H9 (cell line): ENCODE results near the gene ADI1. TPM values are rescaled to one million over a fixed set of nuclear protein-coding genes. Genes with fewer than 3 reads are reported as not detected.

Experiments used
- DNase-seq: peaks from one replicate; pipeline ENCODE4 v3.0.0-alpha.2; 2017
- H2AFZ ChIP-seq: one replicate; pipeline ENCODE4 v1.6.1; 2013; ENCODE audit warnings: mild to moderate bottlenecking, low read length, control low read depth, moderate library complexity
- H2AK5ac ChIP-seq: 2 replicates; pipeline ENCODE4 v1.6.1; 2013; ENCODE audit warnings: low read length, control low read depth, mixed read lengths; ENCODE audit not compliant: insufficient read length
- H2BK120ac ChIP-seq: one replicate; pipeline ENCODE4 v1.6.1; 2013; ENCODE audit warnings: low read depth, mild to moderate bottlenecking, low read length, control low read depth, inconsistent platforms; ENCODE audit not compliant: poor library complexity, severe bottlenecking
- H2BK12ac ChIP-seq: 2 replicates; pipeline ENCODE4 v1.6.1; 2013; ENCODE audit warnings: low read length, control low read depth, mixed read lengths, low read depth; ENCODE audit not compliant: insufficient read length
- H2BK15ac ChIP-seq: 2 replicates; pipeline ENCODE4 v1.6.1; 2013; ENCODE audit warnings: low read depth, low read length, control low read depth
- H2BK20ac ChIP-seq: one replicate; pipeline ENCODE4 v1.6.1; 2013; ENCODE audit warnings: low read depth, mild to moderate bottlenecking, low read length, control low read depth, inconsistent platforms; ENCODE audit not compliant: poor library complexity, severe bottlenecking
- H2BK5ac ChIP-seq: 2 replicates; pipeline ENCODE4 v1.6.1; 2013; ENCODE audit warnings: low read length, control low read depth, mixed read lengths; ENCODE audit not compliant: insufficient read length
- H3K14ac ChIP-seq: 2 replicates; pipeline ENCODE4 v1.6.1; 2013; ENCODE audit warnings: low read length, control low read depth; ENCODE audit not compliant: insufficient read depth
- H3K18ac ChIP-seq: 2 replicates; pipeline ENCODE4 v1.6.1; 2013; ENCODE audit warnings: low read depth, mild to moderate bottlenecking, mixed read lengths, low read length, control low read depth; ENCODE audit not compliant: insufficient read length
- H3K23ac ChIP-seq: 2 replicates; pipeline ENCODE4 v1.6.1; 2013; ENCODE audit warnings: low read length, control low read depth, mixed read lengths, low read depth; ENCODE audit not compliant: insufficient read length
- H3K23me2 ChIP-seq: 2 replicates; pipeline ENCODE4 v1.6.1; 2013; ENCODE audit warnings: low read depth, mild to moderate bottlenecking, mixed read lengths, low read length, control low read depth; ENCODE audit not compliant: insufficient read length, poor library complexity, severe bottlenecking
- H3K27ac ChIP-seq: 2 replicates; pipeline ENCODE4 v1.5.1; 2013; ENCODE audit warnings: low read length, control low read depth, mixed read lengths, low read depth; ENCODE audit not compliant: insufficient read length
- H3K27me3 ChIP-seq: 2 replicates; pipeline ENCODE4 v1.6.1; 2013; ENCODE audit warnings: low read length, control low read depth, inconsistent platforms; ENCODE audit not compliant: insufficient read depth
- H3K4ac ChIP-seq: 2 replicates; pipeline ENCODE4 v1.6.1; 2013; ENCODE audit warnings: low read depth, mild to moderate bottlenecking, control low read depth, inconsistent platforms, low read length, moderate library complexity
- H3K4me1 ChIP-seq: 2 replicates; pipeline ENCODE4 v1.6.1; 2013; ENCODE audit warnings: low read length, control low read depth, inconsistent platforms; ENCODE audit not compliant: insufficient read depth
- H3K4me2 ChIP-seq: 2 replicates; pipeline ENCODE4 v1.6.1; 2013; ENCODE audit warnings: low read length, control low read depth, mixed read lengths; ENCODE audit not compliant: insufficient read length, insufficient read depth
- H3K56ac ChIP-seq: 2 replicates; pipeline ENCODE4 v1.6.1; 2013; ENCODE audit warnings: low read depth, mild to moderate bottlenecking, mixed read lengths, low read length, control low read depth; ENCODE audit not compliant: insufficient read length
- H3K79me1 ChIP-seq: 2 replicates; pipeline ENCODE4 v1.6.1; 2013; ENCODE audit warnings: low read depth, mild to moderate bottlenecking, moderate library complexity, low read length, control low read depth, inconsistent platforms; ENCODE audit not compliant: insufficient read depth, poor library complexity, severe bottlenecking
- H3K79me2 ChIP-seq: 2 replicates; pipeline ENCODE4 v1.6.1; 2013; ENCODE audit warnings: low read length, control low read depth, inconsistent platforms; ENCODE audit not compliant: insufficient read depth
- H3K9ac ChIP-seq: 2 replicates; pipeline ENCODE4 v1.6.1; 2013; ENCODE audit warnings: low read length, control low read depth, mixed read lengths; ENCODE audit not compliant: insufficient read length; ENCODE audit errors: extremely low read depth
- H3K9me3 ChIP-seq: one replicate; pipeline ENCODE4 v1.6.1; 2013; ENCODE audit warnings: low read depth, low read length, inconsistent platforms; ENCODE audit not compliant: control insufficient read depth
- H3T11ph ChIP-seq: one replicate; pipeline ENCODE4 v1.6.1; 2013; ENCODE audit warnings: mild to moderate bottlenecking, low read length, control low read depth, inconsistent platforms
- H4K20me1 ChIP-seq: one replicate; pipeline ENCODE4 v1.6.1; 2013; ENCODE audit not compliant: control insufficient read depth, insufficient read length, insufficient read depth
- H4K5ac ChIP-seq: 2 replicates; pipeline ENCODE4 v1.6.1; 2013; ENCODE audit warnings: low read depth, mild to moderate bottlenecking, mixed read lengths, low read length, control low read depth; ENCODE audit not compliant: insufficient read length
- H4K8ac ChIP-seq: replicated peaks from 2 replicates; pipeline ENCODE4 v1.6.1; 2013; ENCODE audit warnings: low read length, control low read depth, mixed read lengths, low read depth; ENCODE audit not compliant: insufficient read length
- H4K91ac ChIP-seq: 2 replicates; pipeline ENCODE4 v1.6.1; 2013; ENCODE audit warnings: low read depth, mild to moderate bottlenecking, moderate library complexity, mixed read lengths, low read length, control low read depth; ENCODE audit not compliant: insufficient read length
- H3K27ac Mint-ChIP-seq, 3 experiments: 2 replicates in 2 of 3; 3 replicates in 1 of 3; pipeline ENCODE4 v1.8.0; 2020 to 2021; ENCODE audit warnings: mixed read lengths in 3 of 3, mild to moderate bottlenecking in 1 of 3, moderate library complexity in 1 of 3
- H3K27me3 Mint-ChIP-seq: 2 replicates; pipeline ENCODE4 v1.8.0; 2021; ENCODE audit warnings: low read depth, mild to moderate bottlenecking, moderate library complexity, mixed read lengths
- H3K36me3 Mint-ChIP-seq, 3 experiments: 2 replicates in 2 of 3; 3 replicates in 1 of 3; pipeline ENCODE4 v1.8.0; 2020 to 2021; ENCODE audit warnings: low read depth in 3 of 3, mixed read lengths in 3 of 3; ENCODE audit not compliant: insufficient read depth in 1 of 3
- H3K4me1 Mint-ChIP-seq, 2 experiments: 2 replicates each; pipeline ENCODE4 v1.8.0; 2020; ENCODE audit warnings: mixed read lengths in 2 of 2
- H3K4me3 Mint-ChIP-seq, 2 experiments: 2 replicates in 1 of 2; 3 replicates in 1 of 2; pipeline ENCODE4 v1.8.0; 2020 to 2021; ENCODE audit warnings: mild to moderate bottlenecking in 2 of 2, mixed read lengths in 2 of 2, moderate library complexity in 1 of 2
- H3K9me3 Mint-ChIP-seq, 2 experiments: 2 replicates in 1 of 2; 3 replicates in 1 of 2; pipeline ENCODE4 v1.8.0; 2020; ENCODE audit warnings: mild to moderate bottlenecking in 2 of 2, mixed read lengths in 2 of 2, moderate library complexity in 1 of 2
- WGBS: extraction: QIAGEN DNeasy Blood & Tissue Kit; methylation state at CpG from one replicate; pipeline ENCODE4 v1.1.7; 2013; ENCODE audit warnings: missing lambda C conversion rate, low lambda C conversion rate, mixed read lengths; ENCODE audit not compliant: insufficient read length; ENCODE audit errors: extremely low coverage; 5-methylcytosine and 5-hydroxymethylcytosine counted together
- total RNA-seq: library from RNA; stranded (reverse); gene quantifications from 2 replicates; pipeline ENCODE4 v1.2.1, GENCODE V29; 2021
- TF ChIP-seq, protein P1 (sequence below): fragments of 200-600 bp; sonication (generic); conservative IDR thresholded peaks from 3 replicates; pipeline ENCODE4 v1.8.0; 2021; ENCODE audit warnings: antibody characterized with exemption, mild to moderate bottlenecking

Gene ADI1
- total RNA-seq, 1 experiment from 2014 or later = 23.4 TPM

DNA sequence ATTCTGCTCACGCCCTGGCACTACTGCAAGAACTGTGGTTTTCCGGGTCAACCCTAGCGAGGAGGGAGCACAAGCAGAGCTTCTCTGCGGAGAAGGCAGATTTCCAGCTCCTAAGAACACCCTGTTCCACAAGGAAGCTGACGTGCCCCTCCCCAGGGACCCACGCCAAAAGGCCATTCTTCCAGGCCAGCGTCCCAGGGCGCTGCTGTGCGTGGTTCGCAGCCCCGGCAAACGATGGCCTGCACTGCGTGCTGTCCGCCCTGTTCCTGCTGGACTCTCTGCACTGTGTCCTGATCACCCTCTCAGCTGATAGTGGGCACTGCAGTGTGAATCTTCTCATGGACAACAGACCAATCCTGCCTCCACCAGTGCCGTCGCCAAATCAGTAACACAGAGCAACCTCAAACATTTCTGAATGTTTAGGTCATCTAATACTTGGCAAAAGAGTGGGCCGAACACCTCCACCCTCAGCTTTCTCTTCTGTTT lies 49.1 kb downstream of the ADI1 start:
- Mint-ChIP-seq H3K36me3 (peaks cover 19 to 58% (median 23%) of the 10 kb centered on the region in 3 experiments; a peak in 6 of 7 replicates), H3K4me1 (peaks cover 9 to 13% of the 10 kb centered on the region in 2 experiments), H3K9me3 (no peaks in the 10 kb centered on the region), H3K4me3 (no peak overlapping the region; a peak in 1 of 5 replicates), H3K27ac (no peak overlapping the region; a peak in 1 of 7 replicates), H3K27me3 (no peaks in the 10 kb centered on the region)
- Histone ChIP-seq H3K4me2 (no peak overlapping the region), H2BK20ac (no peak overlapping the region), H3K23me2 (no peaks in the 10 kb centered on the region), H4K8ac (no peak overlapping the region), H3K4ac (no peak overlapping the region), H3K14ac (no peak overlapping the region), H3K18ac (no peak overlapping the region), H3K56ac (no peak overlapping the region), H2BK15ac (no peak overlapping the region), H3K23ac (no peak overlapping the region), H2BK12ac (no peak overlapping the region), H3K27me3 (no peaks in the 10 kb centered on the region), H3K4me1 (no peaks in the 10 kb centered on the region), H3K79me2 (no peaks in the 10 kb centered on the region), H3K79me1 (no peaks in the 10 kb centered on the region), H3K9me3 (no peaks in the 10 kb centered on the region), H3T11ph (no peak overlapping the region), H2BK5ac (no peak overlapping the region), H2BK120ac (no peak overlapping the region), H3K9ac (no peak overlapping the region), H2AK5ac (no peak overlapping the region), H2AFZ (no peak overlapping the region), H3K27ac (no peak overlapping the region), H4K20me1 (no peaks in the 10 kb centered on the region), H4K91ac (no peak overlapping the region), H4K5ac (no peak overlapping the region)
- no peak for DNase-seq
- TF ChIP-seq, protein P1, sequence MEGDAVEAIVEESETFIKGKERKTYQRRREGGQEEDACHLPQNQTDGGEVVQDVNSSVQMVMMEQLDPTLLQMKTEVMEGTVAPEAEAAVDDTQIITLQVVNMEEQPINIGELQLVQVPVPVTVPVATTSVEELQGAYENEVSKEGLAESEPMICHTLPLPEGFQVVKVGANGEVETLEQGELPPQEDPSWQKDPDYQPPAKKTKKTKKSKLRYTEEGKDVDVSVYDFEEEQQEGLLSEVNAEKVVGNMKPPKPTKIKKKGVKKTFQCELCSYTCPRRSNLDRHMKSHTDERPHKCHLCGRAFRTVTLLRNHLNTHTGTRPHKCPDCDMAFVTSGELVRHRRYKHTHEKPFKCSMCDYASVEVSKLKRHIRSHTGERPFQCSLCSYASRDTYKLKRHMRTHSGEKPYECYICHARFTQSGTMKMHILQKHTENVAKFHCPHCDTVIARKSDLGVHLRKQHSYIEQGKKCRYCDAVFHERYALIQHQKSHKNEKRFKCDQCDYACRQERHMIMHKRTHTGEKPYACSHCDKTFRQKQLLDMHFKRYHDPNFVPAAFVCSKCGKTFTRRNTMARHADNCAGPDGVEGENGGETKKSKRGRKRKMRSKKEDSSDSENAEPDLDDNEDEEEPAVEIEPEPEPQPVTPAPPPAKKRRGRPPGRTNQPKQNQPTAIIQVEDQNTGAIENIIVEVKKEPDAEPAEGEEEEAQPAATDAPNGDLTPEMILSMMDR = no peak
- no CpG with 5 or more reads among the region's 17 CpGs for WGBS
